ENCODE data around the gene ADAM21.
"Not testable (repeated sequence)": the region's sequence is repeated elsewhere in the genome, so short reads cannot be mapped to it uniquely, and the experiment has no call there.

Gene ADAM21

DNA sequence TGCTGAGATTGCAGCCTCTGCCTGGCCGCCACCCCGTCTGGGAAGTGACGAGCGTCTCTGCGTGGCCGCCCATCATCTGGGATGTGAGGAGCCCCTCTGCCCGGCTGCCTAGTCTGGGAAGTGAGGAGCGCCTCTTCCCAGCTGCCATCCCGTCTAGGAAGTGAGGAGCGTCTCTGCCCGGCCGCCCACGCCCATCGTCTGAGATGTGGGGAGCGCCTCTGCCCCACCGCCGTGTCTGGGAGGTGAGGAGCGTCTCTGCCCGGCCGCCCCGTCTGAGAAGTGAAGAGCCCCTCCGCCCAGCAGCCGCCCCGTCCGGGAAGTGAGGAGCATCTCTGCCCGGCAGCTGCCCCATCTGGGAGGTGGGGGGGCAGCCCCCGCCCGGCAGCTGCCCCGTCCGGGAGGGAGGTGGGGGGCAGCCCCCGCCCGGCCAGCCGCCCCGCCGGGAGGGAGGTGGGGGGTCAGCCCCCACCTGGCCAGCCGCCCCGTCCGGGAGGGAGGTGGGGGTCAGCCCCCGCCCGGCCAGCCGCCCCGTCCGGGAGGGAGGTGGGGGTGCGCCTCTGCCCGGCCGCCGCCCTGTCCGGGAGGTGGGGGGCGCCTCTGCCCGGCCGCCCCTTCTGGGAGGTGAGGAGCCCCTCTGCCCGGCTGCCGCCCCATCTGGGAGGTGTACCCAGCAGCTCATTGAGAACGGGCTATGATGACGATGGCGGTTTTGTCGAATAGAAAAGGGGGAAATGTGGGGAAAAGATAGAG lies 25.6 kb downstream of the ADAM21 start:
- not testable (repeated sequence) for DNase-seq

DNA sequence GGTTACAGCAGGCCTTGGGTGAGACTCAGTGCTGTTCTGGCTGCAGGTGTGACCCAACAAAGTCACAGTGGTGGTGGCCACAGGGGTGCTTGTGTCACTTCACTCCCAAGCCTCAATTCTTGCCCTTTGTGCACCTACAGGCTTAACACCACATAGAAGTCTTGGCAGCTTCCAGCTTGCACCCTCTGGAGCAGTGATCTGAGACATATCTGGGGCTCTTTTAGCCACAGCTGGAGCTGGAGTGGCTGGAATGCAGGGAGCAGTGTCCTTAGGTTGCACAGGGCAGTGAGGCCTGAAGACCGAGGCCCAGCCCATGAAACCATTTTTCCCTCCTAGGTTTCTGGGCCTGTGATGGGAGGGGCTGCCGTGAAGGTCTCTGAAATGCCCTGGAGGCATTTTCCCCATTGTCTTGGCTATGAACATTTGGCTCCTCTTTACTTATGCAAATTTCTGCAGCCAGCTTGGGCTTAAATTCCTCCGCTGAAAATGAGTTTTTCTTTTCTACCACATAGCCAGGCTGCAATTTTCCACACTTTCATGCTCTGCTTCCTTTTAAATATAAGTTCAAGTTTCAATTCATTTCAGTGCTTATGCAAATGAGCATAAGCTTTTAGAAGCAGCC lies 37.7 kb downstream of the ADAM21 start:
- no peak for DNase-seq

DNA sequence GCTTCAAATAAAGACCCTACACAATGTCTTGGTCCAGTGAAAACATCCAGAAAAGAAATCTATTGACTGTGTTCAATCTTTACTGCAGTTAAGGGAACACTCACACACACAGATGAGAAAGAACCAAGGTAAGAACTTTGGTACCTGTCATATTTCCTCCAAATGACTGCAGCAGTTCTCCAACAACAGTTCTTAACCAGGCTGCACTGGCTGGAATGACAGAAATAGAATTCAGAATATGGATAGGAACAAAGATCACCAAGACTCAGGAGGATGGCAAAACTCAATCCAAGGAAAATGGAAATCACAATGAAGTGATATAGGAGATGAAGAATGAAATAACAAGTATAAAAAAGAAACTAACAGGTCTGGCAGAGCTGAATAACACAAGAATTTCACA lies 46.2 kb downstream of the ADAM21 start:
- DNase-seq: no peak
